Keratinocyte (primary cell): Measurements from ENCODE around the gene TDRD9. TPM values are rescaled to one million over a fixed set of nuclear protein-coding genes. Genes with fewer than 3 reads are reported as not detected.

ENCODE experiments used
- DNase-seq: peaks from one replicate; pipeline ENCODE4 v3.0.0-alpha.2; 2011; ENCODE audit warnings: low read depth, missing footprints, low spot score
- FAIRE-seq: peaks from 2 replicates; lab custom pipeline; 2011; peaks lifted over from hg19 to GRCh38; lab: Jason Lieb, UNC
- H2AFZ ChIP-seq: 2 replicates; pipeline ENCODE4 v1.6.0; 2012; ENCODE audit warnings: low read length, control low read depth, inconsistent platforms; ENCODE audit not compliant: control insufficient read depth
- H3K27ac ChIP-seq: 2 replicates; pipeline ENCODE4 v1.5.1; 2011; ENCODE audit warnings: low read length; ENCODE audit not compliant: control insufficient read depth, insufficient read depth
- H3K27me3 ChIP-seq: 3 replicates; pipeline ENCODE4 v1.6.0; 2011; ENCODE audit warnings: low read length; ENCODE audit not compliant: control insufficient read depth, insufficient read depth; ENCODE audit errors: extremely low read depth
- H3K36me3 ChIP-seq, 2 experiments: 2 replicates in 1 of 2; 3 replicates in 1 of 2; pipeline ENCODE4 v1.5.1; 2011; ENCODE audit warnings: low read length in 2 of 2, mild to moderate bottlenecking in 1 of 2; ENCODE audit not compliant: control insufficient read depth in 2 of 2, insufficient read depth in 2 of 2; ENCODE audit errors: extremely low read depth in 1 of 2
- H3K4me1 ChIP-seq: 3 replicates; pipeline ENCODE4 v1.5.1; 2011; ENCODE audit warnings: low read length; ENCODE audit not compliant: control insufficient read depth, insufficient read depth; ENCODE audit errors: extremely low read depth
- H3K4me2 ChIP-seq: 3 replicates; pipeline ENCODE4 v1.6.0; 2011; ENCODE audit warnings: low read depth, low read length; ENCODE audit not compliant: control insufficient read depth, insufficient read depth; ENCODE audit errors: extremely low read depth
- H3K4me3 ChIP-seq, 3 experiments: fragments of 200-600 bp in 1 of 3; sonication (generic) in 1 of 3; 2 replicates in 2 of 3; 3 replicates in 1 of 3; pipeline ENCODE4 v1.5.1; 2011 to 2016; ENCODE audit warnings: low read length in 3 of 3, mild to moderate bottlenecking in 3 of 3, control low read depth in 2 of 3, inconsistent platforms in 1 of 3, low read depth in 1 of 3, mixed read lengths in 1 of 3, mixed run types in 1 of 3, moderate library complexity in 1 of 3; ENCODE audit not compliant: control insufficient read depth in 2 of 3, insufficient read depth in 2 of 3; ENCODE audit errors: extremely low read depth in 1 of 3
- H3K79me2 ChIP-seq: 2 replicates; pipeline ENCODE4 v1.6.0; 2012; ENCODE audit warnings: low read length; ENCODE audit not compliant: control insufficient read depth, insufficient read depth
- H3K9ac ChIP-seq: 3 replicates; pipeline ENCODE4 v1.6.0; 2011; ENCODE audit warnings: low read length; ENCODE audit not compliant: control insufficient read depth, insufficient read depth; ENCODE audit errors: extremely low read depth
- H3K9me1 ChIP-seq: 3 replicates; pipeline ENCODE4 v1.6.0; 2011; ENCODE audit warnings: low read length; ENCODE audit not compliant: control insufficient read depth, insufficient read depth; ENCODE audit errors: extremely low read depth
- H3K9me3 ChIP-seq: 2 replicates; pipeline ENCODE4 v1.5.1; 2012; ENCODE audit warnings: low read depth, low read length; ENCODE audit not compliant: control insufficient read depth
- H4K20me1 ChIP-seq: 3 replicates; pipeline ENCODE4 v1.6.0; 2011; ENCODE audit warnings: low read length; ENCODE audit not compliant: control insufficient read depth, insufficient read depth; ENCODE audit errors: extremely low read depth
- CTCF ChIP-seq, 3 experiments: IDR thresholded peaks in 1 of 3; conservative IDR thresholded peaks in 1 of 3; optimal IDR thresholded peaks in 1 of 3; 2 replicates in 2 of 3; 3 replicates in 1 of 3; pipeline versions ENCODE3 to v1.5.1; 2011; ENCODE audit warnings: low read length in 3 of 3, mild to moderate bottlenecking in 3 of 3, moderate library complexity in 2 of 3, control low read depth in 1 of 3, inconsistent platforms in 1 of 3; ENCODE audit not compliant: insufficient read depth in 2 of 3; ENCODE audit errors: extremely low read depth in 1 of 3
- EZH2 ChIP-seq: IDR thresholded peaks from one replicate; pipeline ENCODE4 v1.6.1; 2012; ENCODE audit warnings: inconsistent platforms, mild to moderate bottlenecking, low read length, moderate library complexity
- dilution Hi-C: fragments of 300-500 bp; cut with MboI; formaldehyde crosslinking; loops from one replicate; pipeline ENCODE4 v1.7.0; 2020; ENCODE audit warnings: low sequenced_read_pairs; ENCODE audit not compliant: extremely low pct_ligation_motif_present
- polyA plus RNA-seq, 5 experiments: library from polyadenylated mRNA; depleted of rRNA in 3 of 5; stranded (reverse) in 3 of 5; stranded (forward) in 1 of 5; unstranded in 1 of 5; fragments of >200 nt; gene quantifications; 1 replicate in 1 of 5; 2 replicates in 3 of 5; 3 replicates in 1 of 5; pipeline versions ENCODE4 v1.2.1 to v1.2.3, GENCODE V29; 2011 to 2012; ENCODE audit warnings: missing spikeins in 2 of 5, low read depth in 1 of 5, low replicate concordance in 1 of 5

Gene TDRD9
- polyA plus RNA-seq, 1 donor (not counting 4 experiments of a cell fraction or from before 2014, with no cell fraction given), result 0.10 TPM

- Histone ChIP-seq H3K27me3 (peaks cover 4% of the 10 kb centered on the region), H3K4me2 (no peak overlapping the region), H3K4me1 (no peaks in the 10 kb centered on the region), H3K9ac (no peak overlapping the region), H3K27ac (no peak overlapping the region), H2AFZ (no peak overlapping the region), H3K36me3 (no peaks in the 10 kb centered on the region), H3K4me3 (no peak overlapping the region), H3K9me3 (no peaks in the 10 kb centered on the region), H4K20me1 (no peaks in the 10 kb centered on the region), H3K79me2 (no peaks in the 10 kb centered on the region), H3K9me1 (no peaks in the 10 kb centered on the region)
- DNase-seq (no peak), FAIRE-seq (no peak)
- TF ChIP-seq EZH2, result no peak
- no peak for TF ChIP-seq CTCF (optimal IDR thresholded peaks at IDR 0.05 in 1 of 3, IDR thresholded peaks at IDR 0.05 in 1 of 3, conservative IDR thresholded peaks at IDR 0.05 in 1 of 3; ENCODE audit: extremely low read depth in 1 of 3, insufficient read depth in 2 of 3, low read length in 3 of 3)
- dilution Hi-C loops, result loop anchor here (25.0 kb wide), 1 partner anchor 112 kb away; the partner anchor contains the start of gene KIF26A
Measured at GRCh38 chr14:104025534-104025933, 97.3 kb downstream of the TDRD9 start.

GRCh38 chr14:104026024-104026423 is 97.8 kb downstream of the TDRD9 start:
- Histone ChIP-seq H2AFZ (no peak overlapping the region), H3K9me1 (no peaks in the 10 kb centered on the region), H3K36me3 (no peaks in the 10 kb centered on the region), H3K4me1 (no peaks in the 10 kb centered on the region), H3K9me3 (no peaks in the 10 kb centered on the region), H3K4me3 (no peak overlapping the region), H3K27me3 (peaks cover 4% of the 10 kb centered on the region), H3K9ac (no peak overlapping the region), H3K79me2 (no peaks in the 10 kb centered on the region), H3K27ac (no peak overlapping the region), H4K20me1 (no peaks in the 10 kb centered on the region), H3K4me2 (no peak overlapping the region)
- FAIRE-seq (no peak), DNase-seq (no peak)
- dilution Hi-C loops, result loop anchor here (25.0 kb wide), 1 partner anchor 111 kb away; the partner anchor contains the start of gene KIF26A
- TF ChIP-seq EZH2 (no peak), CTCF (optimal IDR thresholded peaks at IDR 0.05 in 1 of 3, IDR thresholded peaks at IDR 0.05 in 1 of 3, conservative IDR thresholded peaks at IDR 0.05 in 1 of 3; ENCODE audit: extremely low read depth in 1 of 3, insufficient read depth in 2 of 3, low read length in 3 of 3) (peak in 1 of 3 experiments; percentile 24)
